Right hindlimb (tissue), 1 donor: Measurements from ENCODE around the gene EXT2.

Experiments used
- DNase-seq: peaks from one replicate; pipeline ENCODE4 v3.0.0-alpha.2; 2018

The EXT2 gene

GRCh38 chr11:44136176-44136945 lies 40.9 kb downstream of the EXT2 start:
- no peak for DNase-seq

- no peak for DNase-seq
These were observed 41.6 kb downstream of the EXT2 start for GRCh38 chr11:44137057-44137456.

GRCh38 chr11:44138286-44138685 lies 42.8 kb downstream of the EXT2 start:
- DNase-seq: no peak

GRCh38 chr11:44138980-44139379 lies 43.5 kb downstream of the EXT2 start:
- DNase-seq: no peak

- peak; percentile 33 for DNase-seq
These were observed 44.3 kb downstream of the EXT2 start for GRCh38 chr11:44139565-44140330.

GRCh38 chr11:44140372-44140771 lies 44.9 kb downstream of the EXT2 start:
- peak; percentile 66 for DNase-seq

GRCh38 chr11:44140805-44141204 lies 45.3 kb downstream of the EXT2 start:
- DNase-seq: no peak

- no peak for DNase-seq
These were observed 48.8 kb downstream of the EXT2 start for GRCh38 chr11:44143987-44144909.

- no peak for DNase-seq
These were observed 49.7 kb downstream of the EXT2 start for GRCh38 chr11:44145011-44145775.

GRCh38 chr11:44146931-44147330 lies 51.5 kb downstream of the EXT2 start:
- no peak for DNase-seq

- DNase-seq: no peak
These were observed 52.3 kb downstream of the EXT2 start for GRCh38 chr11:44147751-44148150.

GRCh38 chr11:44149651-44150050 lies 54.2 kb downstream of the EXT2 start:
- DNase-seq: no peak

GRCh38 chr11:44150401-44150800 lies 54.9 kb downstream of the EXT2 start:
- no peak for DNase-seq

GRCh38 chr11:44157019-44157418 lies 61.5 kb downstream of the EXT2 start:
- no peak for DNase-seq

GRCh38 chr11:44158384-44158783 lies 62.9 kb downstream of the EXT2 start:
- no peak for DNase-seq

GRCh38 chr11:44159848-44160721 lies 64.6 kb downstream of the EXT2 start:
- DNase-seq: no peak

GRCh38 chr11:44162004-44162403 lies 66.5 kb downstream of the EXT2 start:
- no peak for DNase-seq

- DNase-seq: no peak
These were observed 67.2 kb downstream of the EXT2 start for GRCh38 chr11:44162662-44163061.

GRCh38 chr11:44165432-44165831 lies 70.0 kb downstream of the EXT2 start:
- DNase-seq: peak; percentile 34

- DNase-seq: no peak
These were observed 71.6 kb downstream of the EXT2 start for GRCh38 chr11:44167046-44167445.

- no peak for DNase-seq
These were observed 76.0 kb downstream of the EXT2 start for GRCh38 chr11:44171518-44171917.
